WTC11 (cell line): Measurements from ENCODE around the gene CNPY3. TPM values are rescaled to one million over a fixed set of nuclear protein-coding genes. Genes with fewer than 3 reads are reported as not detected.

Source experiments
- ATAC-seq: fragments of 200-7000 bp; cut with Tn5 transposase; 2 replicates; pipeline ENCODE4 v1.10.0; 2021; ENCODE audit warnings: mild to moderate bottlenecking, moderate library complexity
- CTCF ChIA-PET: fragments of 300-600 bp; sonication (Branson Sonifier 250); formaldehyde crosslinking; loops from one replicate; lab custom pipeline; 2021; ENCODE audit warnings: antibody characterized with exemption; lab: Charles Lee
- POLR2A ChIA-PET: fragments of 350-600 bp; sonication (Branson Sonifier 250); formaldehyde crosslinking; loops from one replicate; lab custom pipeline; 2021; ENCODE audit warnings: antibody characterized with exemption; lab: Charles Lee
- DNase-seq: peaks from one replicate; pipeline ENCODE4 v3.0.0; 2021; ENCODE audit warnings: low spot score
- H3K27ac Mint-ChIP-seq: 2 replicates; pipeline ENCODE4 v1.8.0; 2021; ENCODE audit warnings: mixed read lengths
- H3K27me3 Mint-ChIP-seq: 2 replicates; pipeline ENCODE4 v1.8.0; 2021; ENCODE audit warnings: low read depth, mild to moderate bottlenecking, moderate library complexity, mixed read lengths
- H3K36me3 Mint-ChIP-seq: 2 replicates; pipeline ENCODE4 v1.8.0; 2021; ENCODE audit warnings: mixed read lengths
- H3K4me1 Mint-ChIP-seq: 2 replicates; pipeline ENCODE4 v1.8.0; 2022; ENCODE audit warnings: mixed read lengths
- H3K4me3 Mint-ChIP-seq: 2 replicates; pipeline ENCODE4 v1.8.0; 2021; ENCODE audit warnings: mild to moderate bottlenecking, moderate library complexity, mixed read lengths
- H3K9me3 Mint-ChIP-seq: 2 replicates; pipeline ENCODE4 v1.8.0; 2021; ENCODE audit warnings: mixed read lengths
- ATF3 ChIP-seq: sonication (generic); formaldehyde crosslinking; conservative IDR thresholded peaks from 2 replicates; pipeline ENCODE4 v1.8.1; 2022; ENCODE audit warnings: mild to moderate bottlenecking, missing genetic modification reagents
- CDX4 ChIP-seq: fragments of 250-450 bp; sonication (Bioruptor Pico); IDR thresholded peaks from 2 replicates; pipeline ENCODE4 v1.9.0; 2021; ENCODE audit warnings: moderate library complexity, mild to moderate bottlenecking, inconsistent platforms, borderline replicate concordance
- CREB1 ChIP-seq: sonication (generic); formaldehyde crosslinking; IDR thresholded peaks from 2 replicates; pipeline ENCODE4 v1.8.0; 2023; ENCODE audit warnings: mild to moderate bottlenecking, missing genetic modification reagents
- CREM ChIP-seq: sonication (generic); formaldehyde crosslinking; IDR thresholded peaks from 2 replicates; pipeline ENCODE4 v1.8.1; 2022; ENCODE audit warnings: mild to moderate bottlenecking, missing genetic modification reagents, moderate library complexity
- E2F1 ChIP-seq: sonication (generic); formaldehyde crosslinking; IDR thresholded peaks from 2 replicates; pipeline ENCODE4 v1.8.0; 2022; ENCODE audit warnings: mild to moderate bottlenecking, missing genetic modification reagents
- E2F4 ChIP-seq: sonication (generic); formaldehyde crosslinking; IDR thresholded peaks from 2 replicates; pipeline ENCODE4 v1.8.1; 2022; ENCODE audit warnings: low read depth, mild to moderate bottlenecking, moderate library complexity, missing genetic modification reagents, borderline replicate concordance
- ETV6 ChIP-seq: sonication (generic); formaldehyde crosslinking; IDR thresholded peaks from 2 replicates; pipeline ENCODE4 v1.8.1; 2022; ENCODE audit warnings: mild to moderate bottlenecking, missing genetic modification reagents
- FOXP4 ChIP-seq: sonication (generic); formaldehyde crosslinking; IDR thresholded peaks from 2 replicates; pipeline ENCODE4 v1.8.0; 2022; ENCODE audit warnings: mild to moderate bottlenecking, missing genetic modification reagents
- GABPB1 ChIP-seq: sonication (generic); formaldehyde crosslinking; IDR thresholded peaks from 2 replicates; pipeline ENCODE4 v1.8.1; 2023; ENCODE audit warnings: mild to moderate bottlenecking, missing genetic modification reagents
- GTF2I ChIP-seq: fragments of 250-450 bp; sonication (Bioruptor Pico); conservative IDR thresholded peaks from 2 replicates; pipeline ENCODE4 v1.4.0; 2021; ENCODE audit warnings: mild to moderate bottlenecking
- IRF2 ChIP-seq: sonication (generic); formaldehyde crosslinking; IDR thresholded peaks from 2 replicates; pipeline ENCODE4 v1.8.0; 2022; ENCODE audit warnings: low read depth, missing genetic modification reagents, borderline replicate concordance
- NR1H2 ChIP-seq: sonication (generic); formaldehyde crosslinking; IDR thresholded peaks from 2 replicates; pipeline ENCODE4 v1.9.0; 2021; ENCODE audit warnings: mild to moderate bottlenecking, moderate library complexity, missing genetic modification reagents
- NR2C2 ChIP-seq: sonication (generic); formaldehyde crosslinking; IDR thresholded peaks from 2 replicates; pipeline ENCODE4 v1.8.0; 2022; ENCODE audit warnings: mild to moderate bottlenecking, missing genetic modification reagents
- OVOL2 ChIP-seq: fragments of 250-450 bp; sonication (Bioruptor Pico); IDR thresholded peaks from 2 replicates; pipeline ENCODE4 v1.9.0; 2021; ENCODE audit warnings: mild to moderate bottlenecking, borderline replicate concordance
- PRRX2 ChIP-seq: fragments of 250-450 bp; sonication (Bioruptor Pico); IDR thresholded peaks from 2 replicates; pipeline ENCODE4 v1.8.0; 2021; ENCODE audit warnings: mild to moderate bottlenecking
- RELA ChIP-seq: sonication (generic); formaldehyde crosslinking; IDR thresholded peaks from 2 replicates; pipeline ENCODE4 v1.8.1; 2022; ENCODE audit warnings: missing genetic modification reagents, mild to moderate bottlenecking, borderline replicate concordance
- SMAD3 ChIP-seq: sonication (generic); formaldehyde crosslinking; IDR thresholded peaks from 2 replicates; pipeline ENCODE4 v1.8.0; 2022; ENCODE audit warnings: missing genetic modification reagents, mild to moderate bottlenecking, borderline replicate concordance
- TCF7 ChIP-seq: sonication (generic); formaldehyde crosslinking; IDR thresholded peaks from 2 replicates; pipeline ENCODE4 v1.8.0; 2022; ENCODE audit warnings: mild to moderate bottlenecking, low read depth, missing genetic modification reagents, moderate library complexity
- ZBTB43 ChIP-seq: sonication (generic); formaldehyde crosslinking; IDR thresholded peaks from 2 replicates; pipeline ENCODE4 v1.8.1; 2023; ENCODE audit warnings: mild to moderate bottlenecking, missing genetic modification reagents
- ZNF138 ChIP-seq: sonication (generic); formaldehyde crosslinking; conservative IDR thresholded peaks from 2 replicates; pipeline ENCODE4 v1.8.1; 2022; ENCODE audit warnings: mild to moderate bottlenecking, moderate library complexity, missing genetic modification reagents
- ZNF281 ChIP-seq: sonication (generic); formaldehyde crosslinking; IDR thresholded peaks from 2 replicates; pipeline ENCODE4 v1.8.0; 2023; ENCODE audit warnings: mild to moderate bottlenecking, missing genetic modification reagents
- ZNF416 ChIP-seq: fragments of 250-450 bp; sonication (Bioruptor Pico); IDR thresholded peaks from 2 replicates; pipeline ENCODE4 v1.9.0; 2021; ENCODE audit warnings: mild to moderate bottlenecking, inconsistent platforms
- ZNF423 ChIP-seq: fragments of 250-450 bp; sonication (Bioruptor Pico); IDR thresholded peaks from 2 replicates; pipeline ENCODE4 v2.1.2; 2022; ENCODE audit warnings: mild to moderate bottlenecking, moderate library complexity
- ZNF425 ChIP-seq: fragments of 250-450 bp; sonication (Bioruptor Pico); conservative IDR thresholded peaks from 2 replicates; pipeline ENCODE4 v1.9.0; 2021; ENCODE audit warnings: mild to moderate bottlenecking
- ZNF671 ChIP-seq: fragments of 250-450 bp; sonication (Bioruptor Pico); IDR thresholded peaks from 2 replicates; pipeline ENCODE4 v1.8.0; 2021; ENCODE audit warnings: mild to moderate bottlenecking
- total RNA-seq: library from RNA; stranded (reverse); gene quantifications from 3 replicates; pipeline ENCODE4 v1.2.3, GENCODE V29; 2021

CNPY3 gene
- total RNA-seq, 1 experiment from 2014 or later = 67.0 TPM

- TF ChIP-seq ZNF281 = no peak
- TF ChIP-seq IRF2 = no peak
- TF ChIP-seq ZNF671 (CRISPR knock-in tag) = no peak
- no peak for TF ChIP-seq NR2C2 (CRISPR knock-in tag)
- no peak for TF ChIP-seq ZNF423 (CRISPR knock-in tag)
- TF ChIP-seq GABPB1 (CRISPR knock-in tag) = no peak
- TF ChIP-seq ZNF425 (CRISPR knock-in tag) = no peak
- TF ChIP-seq NR1H2 = no peak
- no peak for TF ChIP-seq CDX4
- TF ChIP-seq ATF3 (CRISPR knock-in tag) = no peak
- no peak for TF ChIP-seq SMAD3 (CRISPR knock-in tag)
- no peak for TF ChIP-seq E2F1 (CRISPR knock-in tag)
- TF ChIP-seq PRRX2 (CRISPR knock-in tag) = no peak
Observed at GRCh38 chr6:42969431-42969830, 40.2 kb downstream of the CNPY3 start (continued).

- Mint-ChIP-seq H3K36me3 (no peaks in the 10 kb centered on the region), H3K27ac (no peak overlapping the region), H3K9me3 (no peaks in the 10 kb centered on the region), H3K27me3 (no peaks in the 10 kb centered on the region), H3K4me3 (no peak overlapping the region), H3K4me1 (no peaks in the 10 kb centered on the region)
- no peak for ATAC-seq
- TF ChIP-seq FOXP4 (CRISPR knock-in tag) (no peak), ZNF138 (no peak), ZBTB43 (no peak), ZNF416 (CRISPR knock-in tag) (no peak), ETV6 (CRISPR knock-in tag) (no peak), RELA (no peak), CREB1 (no peak), OVOL2 (CRISPR knock-in tag) (no peak), GTF2I (no peak), IRF2 (no peak), E2F4 (CRISPR knock-in tag) (no peak), CREM (CRISPR knock-in tag) (no peak), TCF7 (CRISPR knock-in tag) (no peak)
- POLR2A ChIA-PET = interaction anchor here (2.7 kb wide), 1 partner anchor 14 kb away, joined by 9 read pairs; the partner anchor contains the start of gene PPP2R5D
- DNase-seq = no peak
- CTCF ChIA-PET = interaction anchor here (1.3 kb wide), 1 partner anchor 58 kb away, joined by 3 read pairs; no protein-coding TSS in a partner anchor
Observed at GRCh38 chr6:42969934-42970333, 40.7 kb downstream of the CNPY3 start.
